WTC11 (cell line): ENCODE measurements around the gene ACTA1. TPM values are rescaled to one million over a fixed set of nuclear protein-coding genes. Genes with fewer than 3 reads are reported as not detected.

Source experiments
- ATAC-seq: fragments of 200-7000 bp; cut with Tn5 transposase; 2 replicates; pipeline ENCODE4 v1.10.0; 2021; ENCODE audit warnings: mild to moderate bottlenecking, moderate library complexity
- CTCF ChIA-PET: fragments of 300-600 bp; sonication (Branson Sonifier 250); formaldehyde crosslinking; loops from one replicate; lab custom pipeline; 2021; ENCODE audit warnings: antibody characterized with exemption; lab: Charles Lee
- POLR2A ChIA-PET: fragments of 350-600 bp; sonication (Branson Sonifier 250); formaldehyde crosslinking; loops from one replicate; lab custom pipeline; 2021; ENCODE audit warnings: antibody characterized with exemption; lab: Charles Lee
- DNase-seq: peaks from one replicate; pipeline ENCODE4 v3.0.0; 2021; ENCODE audit warnings: low spot score
- H3K27ac Mint-ChIP-seq: 2 replicates; pipeline ENCODE4 v1.8.0; 2021; ENCODE audit warnings: mixed read lengths
- H3K27me3 Mint-ChIP-seq: 2 replicates; pipeline ENCODE4 v1.8.0; 2021; ENCODE audit warnings: low read depth, mild to moderate bottlenecking, moderate library complexity, mixed read lengths
- H3K36me3 Mint-ChIP-seq: 2 replicates; pipeline ENCODE4 v1.8.0; 2021; ENCODE audit warnings: mixed read lengths
- H3K4me1 Mint-ChIP-seq: 2 replicates; pipeline ENCODE4 v1.8.0; 2022; ENCODE audit warnings: mixed read lengths
- H3K4me3 Mint-ChIP-seq: 2 replicates; pipeline ENCODE4 v1.8.0; 2021; ENCODE audit warnings: mild to moderate bottlenecking, moderate library complexity, mixed read lengths
- H3K9me3 Mint-ChIP-seq: 2 replicates; pipeline ENCODE4 v1.8.0; 2021; ENCODE audit warnings: mixed read lengths
- CREB1 ChIP-seq: sonication (generic); formaldehyde crosslinking; IDR thresholded peaks from 2 replicates; pipeline ENCODE4 v1.8.0; 2023; ENCODE audit warnings: mild to moderate bottlenecking, missing genetic modification reagents
- CREM ChIP-seq: sonication (generic); formaldehyde crosslinking; IDR thresholded peaks from 2 replicates; pipeline ENCODE4 v1.8.1; 2022; ENCODE audit warnings: mild to moderate bottlenecking, missing genetic modification reagents, moderate library complexity
- GRHL2 ChIP-seq: fragments of 250-450 bp; sonication (Bioruptor Pico); IDR thresholded peaks from 2 replicates; pipeline ENCODE4 v1.8.0; 2022; ENCODE audit warnings: mild to moderate bottlenecking, moderate library complexity; ENCODE audit not compliant: insufficient replicate concordance, severe bottlenecking
- IRF2 ChIP-seq: sonication (generic); formaldehyde crosslinking; IDR thresholded peaks from 2 replicates; pipeline ENCODE4 v1.8.0; 2022; ENCODE audit warnings: low read depth, missing genetic modification reagents, borderline replicate concordance
- JAZF1 ChIP-seq: fragments of 250-450 bp; sonication (Bioruptor Pico); IDR thresholded peaks from 2 replicates; pipeline ENCODE4 v1.9.0; 2021; ENCODE audit warnings: moderate library complexity, mild to moderate bottlenecking, inconsistent platforms
- NFYB ChIP-seq: sonication (generic); formaldehyde crosslinking; conservative IDR thresholded peaks from 2 replicates; pipeline ENCODE4 v1.8.0; 2022; ENCODE audit warnings: low read depth, missing genetic modification reagents
- NR2C2 ChIP-seq: sonication (generic); formaldehyde crosslinking; IDR thresholded peaks from 2 replicates; pipeline ENCODE4 v1.8.0; 2022; ENCODE audit warnings: mild to moderate bottlenecking, missing genetic modification reagents
- PRRX2 ChIP-seq: fragments of 250-450 bp; sonication (Bioruptor Pico); IDR thresholded peaks from 2 replicates; pipeline ENCODE4 v1.8.0; 2021; ENCODE audit warnings: mild to moderate bottlenecking
- SMAD4 ChIP-seq: sonication (generic); formaldehyde crosslinking; IDR thresholded peaks from 2 replicates; pipeline ENCODE4 v1.8.0; 2022; ENCODE audit warnings: mild to moderate bottlenecking, missing genetic modification reagents
- ZNF396 ChIP-seq: fragments of 250-450 bp; sonication (Bioruptor Pico); IDR thresholded peaks from 2 replicates; pipeline ENCODE4 v1.8.0; 2021; ENCODE audit warnings: mild to moderate bottlenecking, moderate library complexity, borderline replicate concordance
- ZNF416 ChIP-seq: fragments of 250-450 bp; sonication (Bioruptor Pico); IDR thresholded peaks from 2 replicates; pipeline ENCODE4 v1.9.0; 2021; ENCODE audit warnings: mild to moderate bottlenecking, inconsistent platforms
- total RNA-seq: library from RNA; stranded (reverse); gene quantifications from 3 replicates; pipeline ENCODE4 v1.2.3, GENCODE V29; 2021
- TF ChIP-seq, protein P1 (sequence below): fragments of 250-450 bp; sonication (Bioruptor Pico); conservative IDR thresholded peaks from 2 replicates; pipeline ENCODE4 v1.9.0; 2021; ENCODE audit warnings: mild to moderate bottlenecking
- TF ChIP-seq, protein P2 (sequence below): fragments of 200-600 bp; IDR thresholded peaks from 2 replicates; pipeline ENCODE4 v1.8.0; 2022; ENCODE audit warnings: antibody characterized with exemption
- TF ChIP-seq, protein P3 (sequence below): sonication (generic); formaldehyde crosslinking; IDR thresholded peaks from 2 replicates; pipeline ENCODE4 v1.8.1; 2023; ENCODE audit warnings: mild to moderate bottlenecking, missing genetic modification reagents, moderate library complexity
- TF ChIP-seq, protein P4 (sequence below): sonication (generic); formaldehyde crosslinking; IDR thresholded peaks from 2 replicates; pipeline ENCODE4 v1.8.1; 2023; ENCODE audit warnings: mild to moderate bottlenecking, moderate library complexity, missing genetic modification reagents
- TF ChIP-seq, protein P5 (sequence below): sonication (generic); formaldehyde crosslinking; IDR thresholded peaks from 2 replicates; pipeline ENCODE4 v1.8.1; 2022; ENCODE audit warnings: low read depth, mild to moderate bottlenecking, moderate library complexity, missing genetic modification reagents, borderline replicate concordance
- TF ChIP-seq, protein P6 (sequence below): sonication (generic); formaldehyde crosslinking; IDR thresholded peaks from 2 replicates; pipeline ENCODE4 v1.8.1; 2023; ENCODE audit warnings: mild to moderate bottlenecking, missing genetic modification reagents, moderate library complexity
- TF ChIP-seq, protein P7 (sequence below): sonication (generic); formaldehyde crosslinking; IDR thresholded peaks from 2 replicates; pipeline ENCODE4 v1.8.1; 2023; ENCODE audit warnings: mild to moderate bottlenecking, missing genetic modification reagents, borderline replicate concordance
- TF ChIP-seq, protein P8 (sequence below): sonication (generic); formaldehyde crosslinking; conservative IDR thresholded peaks from 2 replicates; pipeline ENCODE4 v1.8.1; 2022; ENCODE audit warnings: mild to moderate bottlenecking, missing genetic modification reagents
- TF ChIP-seq, protein P9 (sequence below): sonication (generic); formaldehyde crosslinking; IDR thresholded peaks from 2 replicates; pipeline ENCODE4 v1.8.1; 2023; ENCODE audit warnings: mild to moderate bottlenecking, missing genetic modification reagents

Gene ACTA1
- total RNA-seq, 1 experiment from 2014 or later, result 1.5 TPM

DNA sequence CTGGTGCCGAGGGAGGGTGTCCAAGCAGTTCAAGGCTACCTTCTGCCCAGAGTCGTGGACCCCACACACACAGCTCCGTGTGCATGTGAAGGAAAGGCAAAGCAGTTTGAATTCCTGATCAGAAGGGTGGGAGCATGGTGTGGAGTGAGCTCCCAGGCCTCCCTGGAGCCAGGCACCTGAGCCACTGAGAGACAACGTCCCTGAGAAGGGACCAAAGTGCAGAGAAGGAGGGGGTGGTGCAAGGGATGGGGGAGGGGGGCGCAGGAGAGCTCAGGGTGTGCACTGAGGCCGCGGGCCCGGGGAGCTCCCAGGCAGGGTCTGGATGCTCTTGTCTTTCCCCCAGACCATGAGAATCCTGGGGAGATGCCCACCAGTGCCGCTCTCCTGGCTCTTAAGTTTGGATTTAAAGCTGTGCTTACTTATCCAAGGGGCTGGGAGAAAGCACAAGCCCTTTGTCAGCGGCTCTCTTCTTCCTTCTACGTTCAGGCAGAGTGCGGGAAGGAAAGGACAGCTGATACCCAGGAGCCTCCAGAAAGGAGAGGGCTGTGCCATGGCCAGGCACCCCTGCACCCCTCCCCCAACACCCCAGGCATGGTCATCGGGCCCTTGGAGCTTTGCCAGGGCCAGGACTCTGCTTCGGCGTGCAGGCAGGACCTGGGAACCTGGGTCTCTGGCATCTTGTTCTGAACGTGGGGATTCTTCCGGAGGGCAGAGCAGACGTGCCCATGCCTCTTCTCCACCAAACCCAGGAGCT is 24.1 kb downstream of the ACTA1 start (continued):
- no peak for TF ChIP-seq PRRX2 (CRISPR knock-in tag)
- TF ChIP-seq NFYB (CRISPR knock-in tag), result no peak
- TF ChIP-seq, protein P1, sequence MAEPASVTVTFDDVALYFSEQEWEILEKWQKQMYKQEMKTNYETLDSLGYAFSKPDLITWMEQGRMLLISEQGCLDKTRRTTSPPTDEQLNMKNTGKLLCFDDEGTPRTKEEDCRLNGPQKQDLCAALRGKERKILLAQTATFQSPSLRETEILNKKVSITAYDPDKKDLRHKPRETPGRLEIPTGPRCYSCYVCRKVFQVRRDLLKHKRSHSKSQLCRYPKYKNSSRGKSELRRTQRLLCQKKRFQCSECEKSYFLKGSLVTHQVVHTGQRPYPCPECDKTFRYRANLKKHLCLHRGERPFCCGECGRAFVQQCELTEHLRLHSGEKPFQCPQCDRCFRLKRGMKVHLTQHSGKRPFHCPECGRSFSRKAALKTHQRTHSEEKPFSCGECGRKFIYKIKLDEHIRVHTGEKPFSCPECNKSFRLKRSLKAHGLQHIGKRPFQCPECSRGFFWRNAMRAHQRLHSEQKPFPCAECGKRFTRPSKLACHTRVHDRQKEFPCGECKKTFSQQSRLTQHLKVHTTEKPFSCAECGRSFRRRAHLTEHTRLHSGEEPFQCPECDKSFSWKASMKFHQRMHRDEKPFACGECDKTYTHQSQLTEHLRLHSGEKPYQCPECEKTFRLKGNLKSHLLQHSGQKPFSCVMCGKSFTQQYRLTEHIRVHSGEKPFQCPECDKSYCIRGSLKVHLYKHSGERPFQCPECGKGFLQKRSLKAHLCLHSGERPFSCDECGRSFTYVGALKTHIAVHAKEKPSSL, result no peak
- no peak for TF ChIP-seq ZNF416 (CRISPR knock-in tag)
- TF ChIP-seq CREB1 (CRISPR knock-in tag), result no peak
- TF ChIP-seq, protein P2, sequence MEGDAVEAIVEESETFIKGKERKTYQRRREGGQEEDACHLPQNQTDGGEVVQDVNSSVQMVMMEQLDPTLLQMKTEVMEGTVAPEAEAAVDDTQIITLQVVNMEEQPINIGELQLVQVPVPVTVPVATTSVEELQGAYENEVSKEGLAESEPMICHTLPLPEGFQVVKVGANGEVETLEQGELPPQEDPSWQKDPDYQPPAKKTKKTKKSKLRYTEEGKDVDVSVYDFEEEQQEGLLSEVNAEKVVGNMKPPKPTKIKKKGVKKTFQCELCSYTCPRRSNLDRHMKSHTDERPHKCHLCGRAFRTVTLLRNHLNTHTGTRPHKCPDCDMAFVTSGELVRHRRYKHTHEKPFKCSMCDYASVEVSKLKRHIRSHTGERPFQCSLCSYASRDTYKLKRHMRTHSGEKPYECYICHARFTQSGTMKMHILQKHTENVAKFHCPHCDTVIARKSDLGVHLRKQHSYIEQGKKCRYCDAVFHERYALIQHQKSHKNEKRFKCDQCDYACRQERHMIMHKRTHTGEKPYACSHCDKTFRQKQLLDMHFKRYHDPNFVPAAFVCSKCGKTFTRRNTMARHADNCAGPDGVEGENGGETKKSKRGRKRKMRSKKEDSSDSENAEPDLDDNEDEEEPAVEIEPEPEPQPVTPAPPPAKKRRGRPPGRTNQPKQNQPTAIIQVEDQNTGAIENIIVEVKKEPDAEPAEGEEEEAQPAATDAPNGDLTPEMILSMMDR, result no peak
- TF ChIP-seq, protein P3, sequence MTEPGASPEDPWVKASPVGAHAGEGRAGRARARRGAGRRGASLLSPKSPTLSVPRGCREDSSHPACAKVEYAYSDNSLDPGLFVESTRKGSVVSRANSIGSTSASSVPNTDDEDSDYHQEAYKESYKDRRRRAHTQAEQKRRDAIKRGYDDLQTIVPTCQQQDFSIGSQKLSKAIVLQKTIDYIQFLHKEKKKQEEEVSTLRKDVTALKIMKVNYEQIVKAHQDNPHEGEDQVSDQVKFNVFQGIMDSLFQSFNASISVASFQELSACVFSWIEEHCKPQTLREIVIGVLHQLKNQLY (CRISPR knock-in tag), result no peak
- TF ChIP-seq, protein P4, sequence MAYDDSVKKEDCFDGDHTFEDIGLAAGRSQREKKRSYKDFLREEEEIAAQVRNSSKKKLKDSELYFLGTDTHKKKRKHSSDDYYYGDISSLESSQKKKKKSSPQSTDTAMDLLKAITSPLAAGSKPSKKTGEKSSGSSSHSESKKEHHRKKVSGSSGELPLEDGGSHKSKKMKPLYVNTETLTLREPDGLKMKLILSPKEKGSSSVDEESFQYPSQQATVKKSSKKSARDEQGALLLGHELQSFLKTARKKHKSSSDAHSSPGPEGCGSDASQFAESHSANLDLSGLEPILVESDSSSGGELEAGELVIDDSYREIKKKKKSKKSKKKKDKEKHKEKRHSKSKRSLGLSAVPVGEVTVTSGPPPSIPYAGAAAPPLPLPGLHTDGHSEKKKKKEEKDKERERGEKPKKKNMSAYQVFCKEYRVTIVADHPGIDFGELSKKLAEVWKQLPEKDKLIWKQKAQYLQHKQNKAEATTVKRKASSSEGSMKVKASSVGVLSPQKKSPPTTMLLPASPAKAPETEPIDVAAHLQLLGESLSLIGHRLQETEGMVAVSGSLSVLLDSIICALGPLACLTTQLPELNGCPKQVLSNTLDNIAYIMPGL (CRISPR knock-in tag), result no peak
- no peak for TF ChIP-seq CREM (CRISPR knock-in tag)
- TF ChIP-seq, protein P5, sequence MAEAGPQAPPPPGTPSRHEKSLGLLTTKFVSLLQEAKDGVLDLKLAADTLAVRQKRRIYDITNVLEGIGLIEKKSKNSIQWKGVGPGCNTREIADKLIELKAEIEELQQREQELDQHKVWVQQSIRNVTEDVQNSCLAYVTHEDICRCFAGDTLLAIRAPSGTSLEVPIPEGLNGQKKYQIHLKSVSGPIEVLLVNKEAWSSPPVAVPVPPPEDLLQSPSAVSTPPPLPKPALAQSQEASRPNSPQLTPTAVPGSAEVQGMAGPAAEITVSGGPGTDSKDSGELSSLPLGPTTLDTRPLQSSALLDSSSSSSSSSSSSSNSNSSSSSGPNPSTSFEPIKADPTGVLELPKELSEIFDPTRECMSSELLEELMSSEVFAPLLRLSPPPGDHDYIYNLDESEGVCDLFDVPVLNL (CRISPR knock-in tag), result no peak
- no peak for TF ChIP-seq SMAD4
- TF ChIP-seq, protein P6, sequence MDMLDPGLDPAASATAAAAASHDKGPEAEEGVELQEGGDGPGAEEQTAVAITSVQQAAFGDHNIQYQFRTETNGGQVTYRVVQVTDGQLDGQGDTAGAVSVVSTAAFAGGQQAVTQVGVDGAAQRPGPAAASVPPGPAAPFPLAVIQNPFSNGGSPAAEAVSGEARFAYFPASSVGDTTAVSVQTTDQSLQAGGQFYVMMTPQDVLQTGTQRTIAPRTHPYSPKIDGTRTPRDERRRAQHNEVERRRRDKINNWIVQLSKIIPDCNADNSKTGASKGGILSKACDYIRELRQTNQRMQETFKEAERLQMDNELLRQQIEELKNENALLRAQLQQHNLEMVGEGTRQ, result no peak
- TF ChIP-seq, all 79 proteins: peak for 0

DNA sequence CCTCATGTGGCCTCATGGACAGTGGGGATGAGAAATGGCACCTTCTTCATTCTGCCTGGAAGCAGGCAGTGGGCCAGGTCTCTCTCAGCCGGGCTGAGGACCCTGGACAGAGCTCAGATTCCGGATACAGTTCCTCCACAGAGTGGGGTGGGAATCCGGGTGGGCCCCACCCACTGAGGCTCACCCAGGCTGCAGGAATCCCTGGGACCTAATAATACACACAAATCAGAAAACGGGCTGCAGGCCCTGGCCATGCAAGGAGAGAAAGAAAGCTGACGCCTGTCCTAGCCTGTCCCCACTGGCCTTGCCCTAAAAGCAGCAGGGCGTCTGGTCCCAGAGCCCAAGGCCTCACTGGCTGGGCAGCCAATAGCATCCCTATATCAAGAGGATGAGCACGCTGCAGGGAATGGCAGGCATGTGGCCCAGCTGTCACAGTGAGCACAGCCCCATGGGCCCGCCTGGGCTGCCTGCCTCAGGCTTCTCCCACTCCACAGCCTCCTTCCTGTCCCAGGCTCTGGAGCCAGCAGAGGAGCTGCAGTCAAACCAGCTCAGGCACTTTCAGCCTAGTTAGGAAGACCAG is 25.3 kb downstream of the ACTA1 start:
- ATAC-seq (peak; percentile 8), DNase-seq (no peak)
- Mint-ChIP-seq H3K4me1 (peaks cover 37% of the 10 kb centered on the region), H3K4me3 (peak overlapping the region; percentile 6; the same call in 1 of the 2 replicates), H3K9me3 (no peaks in the 10 kb centered on the region), H3K36me3 (no peaks in the 10 kb centered on the region), H3K27ac (no peak overlapping the region), H3K27me3 (peaks cover 88% of the 10 kb centered on the region)
- ChIA-PET CTCF (interaction anchor here (1.1 to 1.8 kb wide), 5 partner anchors 11 to 178 kb away, joined by 3 to 10 read pairs (median 4); no protein-coding TSS in a partner anchor), POLR2A (interaction anchor here (1.6 kb wide), 1 partner anchor 22 kb away, joined by 6 read pairs; no protein-coding TSS in a partner anchor)
- TF ChIP-seq, protein P7, sequence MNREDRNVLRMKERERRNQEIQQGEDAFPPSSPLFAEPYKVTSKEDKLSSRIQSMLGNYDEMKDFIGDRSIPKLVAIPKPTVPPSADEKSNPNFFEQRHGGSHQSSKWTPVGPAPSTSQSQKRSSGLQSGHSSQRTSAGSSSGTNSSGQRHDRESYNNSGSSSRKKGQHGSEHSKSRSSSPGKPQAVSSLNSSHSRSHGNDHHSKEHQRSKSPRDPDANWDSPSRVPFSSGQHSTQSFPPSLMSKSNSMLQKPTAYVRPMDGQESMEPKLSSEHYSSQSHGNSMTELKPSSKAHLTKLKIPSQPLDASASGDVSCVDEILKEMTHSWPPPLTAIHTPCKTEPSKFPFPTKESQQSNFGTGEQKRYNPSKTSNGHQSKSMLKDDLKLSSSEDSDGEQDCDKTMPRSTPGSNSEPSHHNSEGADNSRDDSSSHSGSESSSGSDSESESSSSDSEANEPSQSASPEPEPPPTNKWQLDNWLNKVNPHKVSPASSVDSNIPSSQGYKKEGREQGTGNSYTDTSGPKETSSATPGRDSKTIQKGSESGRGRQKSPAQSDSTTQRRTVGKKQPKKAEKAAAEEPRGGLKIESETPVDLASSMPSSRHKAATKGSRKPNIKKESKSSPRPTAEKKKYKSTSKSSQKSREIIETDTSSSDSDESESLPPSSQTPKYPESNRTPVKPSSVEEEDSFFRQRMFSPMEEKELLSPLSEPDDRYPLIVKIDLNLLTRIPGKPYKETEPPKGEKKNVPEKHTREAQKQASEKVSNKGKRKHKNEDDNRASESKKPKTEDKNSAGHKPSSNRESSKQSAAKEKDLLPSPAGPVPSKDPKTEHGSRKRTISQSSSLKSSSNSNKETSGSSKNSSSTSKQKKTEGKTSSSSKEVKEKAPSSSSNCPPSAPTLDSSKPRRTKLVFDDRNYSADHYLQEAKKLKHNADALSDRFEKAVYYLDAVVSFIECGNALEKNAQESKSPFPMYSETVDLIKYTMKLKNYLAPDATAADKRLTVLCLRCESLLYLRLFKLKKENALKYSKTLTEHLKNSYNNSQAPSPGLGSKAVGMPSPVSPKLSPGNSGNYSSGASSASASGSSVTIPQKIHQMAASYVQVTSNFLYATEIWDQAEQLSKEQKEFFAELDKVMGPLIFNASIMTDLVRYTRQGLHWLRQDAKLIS, result no peak
- TF ChIP-seq GRHL2 (CRISPR knock-in tag) (no peak), IRF2 (CRISPR knock-in tag) (no peak), ZNF396 (CRISPR knock-in tag) (no peak), CREB1 (CRISPR knock-in tag) (no peak), NR2C2 (CRISPR knock-in tag) (no peak), JAZF1 (CRISPR knock-in tag) (no peak)
- TF ChIP-seq, protein P8, sequence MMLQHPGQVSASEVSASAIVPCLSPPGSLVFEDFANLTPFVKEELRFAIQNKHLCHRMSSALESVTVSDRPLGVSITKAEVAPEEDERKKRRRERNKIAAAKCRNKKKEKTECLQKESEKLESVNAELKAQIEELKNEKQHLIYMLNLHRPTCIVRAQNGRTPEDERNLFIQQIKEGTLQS, result no peak
- TF ChIP-seq, protein P9, sequence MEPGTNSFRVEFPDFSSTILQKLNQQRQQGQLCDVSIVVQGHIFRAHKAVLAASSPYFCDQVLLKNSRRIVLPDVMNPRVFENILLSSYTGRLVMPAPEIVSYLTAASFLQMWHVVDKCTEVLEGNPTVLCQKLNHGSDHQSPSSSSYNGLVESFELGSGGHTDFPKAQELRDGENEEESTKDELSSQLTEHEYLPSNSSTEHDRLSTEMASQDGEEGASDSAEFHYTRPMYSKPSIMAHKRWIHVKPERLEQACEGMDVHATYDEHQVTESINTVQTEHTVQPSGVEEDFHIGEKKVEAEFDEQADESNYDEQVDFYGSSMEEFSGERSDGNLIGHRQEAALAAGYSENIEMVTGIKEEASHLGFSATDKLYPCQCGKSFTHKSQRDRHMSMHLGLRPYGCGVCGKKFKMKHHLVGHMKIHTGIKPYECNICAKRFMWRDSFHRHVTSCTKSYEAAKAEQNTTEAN (CRISPR knock-in tag), result no peak
